Measurements from ENCODE around the gene SPATA12. TPM values are rescaled to one million over a fixed set of nuclear protein-coding genes. Genes with fewer than 3 reads are reported as not detected.

SPATA12 gene
- total RNA-seq, 1 experiment from 2014 or later: 0.47 TPM

DNA sequence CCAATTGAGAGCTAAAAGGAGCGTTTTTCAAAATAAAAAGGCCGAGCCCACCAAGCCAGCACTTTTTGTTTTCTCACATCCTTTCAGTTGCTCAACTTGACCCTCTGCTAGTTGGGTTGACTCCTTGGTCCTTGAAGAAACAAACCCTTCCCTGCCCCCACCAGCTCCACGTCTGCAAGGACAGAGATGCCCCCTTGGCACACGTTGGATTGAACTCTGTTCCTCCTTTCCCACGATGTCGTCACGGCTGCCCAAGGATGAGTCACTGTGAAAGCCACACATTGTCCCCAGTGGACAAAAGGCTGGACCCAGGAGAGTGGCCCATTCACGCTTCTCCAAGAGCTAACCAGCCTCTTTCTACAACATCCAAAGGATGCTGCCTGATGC lies 43.0 kb upstream of the SPATA12 start:
- ATAC-seq (peak; percentile 43), DNase-seq (peak; percentile 71)
- Histone ChIP-seq H3K9me2 (replicated peaks; ENCODE audit: low read length) (no peaks in the 10 kb centered on the region), H2AFZ (ENCODE audit: low read length) (peak overlapping the region; percentile 3; the same call in 1 of the 2 replicates), H3F3A (ENCODE audit: low read length, unreplicated experiment) (no peaks in the 10 kb centered on the region), H3K4me2 (ENCODE audit: low read length) (peak overlapping the region; percentile 62), H3K9me3 (ENCODE audit: low read length) (no peaks in the 10 kb centered on the region), H3K27me3 (ENCODE audit: low read length) (no peaks in the 10 kb centered on the region), H3K4me1 (ENCODE audit: insufficient read depth, low read length) (peaks cover 31% of the 10 kb centered on the region), H3K9ac (ENCODE audit: low read length) (peak overlapping the region; percentile 42), H3K27ac (ENCODE audit: low read length) (peak overlapping the region; percentile 71), H4K20me1 (ENCODE audit: low read length) (no peaks in the 10 kb centered on the region), H3K79me2 (ENCODE audit: low read length) (no peaks in the 10 kb centered on the region), H3K4me3 (ENCODE audit: low read length) (no peak overlapping the region), H3K36me3 (ENCODE audit: low read depth, low read length) (no peaks in the 10 kb centered on the region)
- BruUV-seq (replicated peaks): no TSS peak
- TF ChIP-seq CTCF (conservative IDR thresholded peaks at IDR 0.05; ENCODE audit: low read depth, low read length): no peak
- TF ChIP-seq EZH2 (IDR thresholded peaks at IDR 0.05; ENCODE audit: low read length, unreplicated experiment): no peak
- CTCF ChIA-PET: no interaction called here
- intact Hi-C loops (cut with micrococcal nuclease): no loop called here
- POLR2A ChIA-PET (ENCODE audit: unreplicated experiment): no interaction called here

DNA sequence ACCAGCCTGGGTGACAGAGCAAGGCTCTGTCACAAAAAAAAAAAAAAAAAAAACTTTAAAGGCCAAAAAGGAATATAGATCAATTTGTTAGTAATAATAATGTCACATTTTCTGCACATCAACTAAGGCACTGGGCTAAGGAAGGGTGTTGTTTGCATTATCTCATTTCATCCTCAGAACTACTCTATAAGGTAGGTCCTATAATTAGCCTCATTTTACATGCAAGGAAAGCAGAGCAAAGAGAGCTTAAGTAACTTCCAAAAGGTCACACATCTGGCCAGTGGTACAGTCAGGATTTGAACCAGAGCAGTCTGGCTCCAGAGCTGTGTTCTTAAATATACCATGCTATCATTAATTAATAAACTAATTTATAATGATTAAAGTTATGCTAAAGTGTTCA lies 42.2 kb upstream of the SPATA12 start:
- H3K27me3 ChIP-seq (ENCODE audit: low read length): no peaks in the 10 kb centered on the region
- POLR2A ChIA-PET (ENCODE audit: unreplicated experiment): no interaction called here

GRCh38 chr3:57019057-57019456 lies 41.4 kb upstream of the SPATA12 start:
- Histone ChIP-seq H3K4me1 (ENCODE audit: insufficient read depth, low read length) (peaks cover 29% of the 10 kb centered on the region), H2AFZ (ENCODE audit: low read length) (no peak overlapping the region), H3K27me3 (ENCODE audit: low read length) (no peaks in the 10 kb centered on the region), H3K27ac (ENCODE audit: low read length) (no peak overlapping the region), H4K20me1 (ENCODE audit: low read length) (no peaks in the 10 kb centered on the region), H3K79me2 (ENCODE audit: low read length) (no peaks in the 10 kb centered on the region), H3K9ac (ENCODE audit: low read length) (no peak overlapping the region), H3K4me2 (ENCODE audit: low read length) (no peak overlapping the region), H3K4me3 (ENCODE audit: low read length) (no peak overlapping the region), H3F3A (ENCODE audit: low read length, unreplicated experiment) (no peaks in the 10 kb centered on the region), H3K36me3 (ENCODE audit: low read depth, low read length) (no peaks in the 10 kb centered on the region), H3K9me3 (ENCODE audit: low read length) (no peaks in the 10 kb centered on the region), H3K9me2 (replicated peaks; ENCODE audit: low read length) (no peaks in the 10 kb centered on the region)
- ChIA-PET POLR2A (ENCODE audit: unreplicated experiment) (no interaction called here), CTCF (no interaction called here)
- no TSS peak for BruUV-seq (replicated peaks)
- TF ChIP-seq EZH2 (IDR thresholded peaks at IDR 0.05; ENCODE audit: low read length, unreplicated experiment) (no peak), EZH2phosphoT487 (IDR thresholded peaks at IDR 0.05; ENCODE audit: borderline replicate concordance, low read length) (no peak), CTCF (conservative IDR thresholded peaks at IDR 0.05; ENCODE audit: low read depth, low read length) (no peak)
- ATAC-seq (no peak), DNase-seq (no peak)
- intact Hi-C loops (cut with micrococcal nuclease): no loop called here

More for the DNA sequence above, 42.2 kb upstream of the SPATA12 start:
- Histone ChIP-seq H2AFZ (ENCODE audit: low read length) (no peak overlapping the region), H3K36me3 (ENCODE audit: low read depth, low read length) (no peaks in the 10 kb centered on the region), H3K79me2 (ENCODE audit: low read length) (no peaks in the 10 kb centered on the region), H3K4me3 (ENCODE audit: low read length) (no peak overlapping the region), H4K20me1 (ENCODE audit: low read length) (no peaks in the 10 kb centered on the region), H3K27ac (ENCODE audit: low read length) (peak overlapping the region; percentile 71; the same call in 1 of the 2 replicates), H3K9me3 (ENCODE audit: low read length) (no peaks in the 10 kb centered on the region), H3K4me2 (ENCODE audit: low read length) (no peak overlapping the region), H3F3A (ENCODE audit: low read length, unreplicated experiment) (no peaks in the 10 kb centered on the region), H3K9ac (ENCODE audit: low read length) (no peak overlapping the region; the same call in 1 of the 2 replicates), H3K9me2 (replicated peaks; ENCODE audit: low read length) (no peaks in the 10 kb centered on the region), H3K4me1 (ENCODE audit: insufficient read depth, low read length) (peaks cover 31% of the 10 kb centered on the region)
- DNase-seq (no peak), ATAC-seq (no peak)
- BruUV-seq (replicated peaks): no TSS peak
- no peak for TF ChIP-seq CTCF (conservative IDR thresholded peaks at IDR 0.05; ENCODE audit: low read depth, low read length)
- no peak for TF ChIP-seq EZH2phosphoT487 (IDR thresholded peaks at IDR 0.05; ENCODE audit: borderline replicate concordance, low read length)
- TF ChIP-seq EZH2 (IDR thresholded peaks at IDR 0.05; ENCODE audit: low read length, unreplicated experiment): no peak
- CTCF ChIA-PET: no interaction called here
- intact Hi-C loops (cut with micrococcal nuclease): no loop called here
